HepG2 (cell line): ENCODE data around the gene SLC25A10. TPM values are rescaled to one million over a fixed set of nuclear protein-coding genes. Genes with fewer than 3 reads are reported as not detected.

Source experiments
- AGO1 ChIP-seq: fragments of 200-400 bp; formaldehyde crosslinking; IDR thresholded peaks from 2 replicates; pipeline ENCODE4 v1.6.1; 2017; ENCODE audit warnings: mild to moderate bottlenecking, low read depth, low read length, moderate library complexity; ENCODE audit not compliant: poor library complexity, severe bottlenecking
- AHR ChIP-seq: IDR thresholded peaks from 2 replicates; pipeline ENCODE4 v1.6.1; 2018; ENCODE audit warnings: missing genetic modification reagents, missing compliant biosample characterization
- ASH2L ChIP-seq: fragments of 300-600, 200-600 bp; sonication (generic); IDR thresholded peaks from 2 replicates; pipeline ENCODE4 v1.7.0; 2017; ENCODE audit warnings: low read depth, mild to moderate bottlenecking, moderate library complexity, mixed read lengths, low read length; ENCODE audit not compliant: insufficient read length
- ATF1 ChIP-seq: IDR thresholded peaks from 2 replicates; pipeline ENCODE4 v1.6.1; 2016; ENCODE audit warnings: mild to moderate bottlenecking, control low read depth
- ELF4 ChIP-seq: sonication (generic); formaldehyde crosslinking; IDR thresholded peaks from 2 replicates; pipeline ENCODE4 v1.5.0; 2020; ENCODE audit warnings: missing genetic modification reagents, mild to moderate bottlenecking, moderate library complexity, borderline replicate concordance
- GATAD1 ChIP-seq: IDR thresholded peaks from 2 replicates; pipeline ENCODE4 v1.6.1; 2016; ENCODE audit warnings: missing genetic modification reagents, missing compliant biosample characterization
- GZF1 ChIP-seq: sonication (generic); formaldehyde crosslinking; IDR thresholded peaks from 2 replicates; pipeline ENCODE4 v1.5.1; 2020; ENCODE audit warnings: mild to moderate bottlenecking, missing genetic modification reagents
- NFIB ChIP-seq: sonication (generic); formaldehyde crosslinking; IDR thresholded peaks from 2 replicates; pipeline ENCODE4 v1.9.0; 2021; ENCODE audit warnings: missing genetic modification reagents, mild to moderate bottlenecking, borderline replicate concordance
- TBX3 ChIP-seq: fragments of 450-650 bp; IDR thresholded peaks from 2 replicates; pipeline ENCODE4 v1.6.1; 2017; ENCODE audit warnings: antibody characterized with exemption, mild to moderate bottlenecking, inconsistent platforms, borderline replicate concordance
- TGIF2 ChIP-seq: IDR thresholded peaks from 2 replicates; pipeline ENCODE4 v1.6.1; 2016; ENCODE audit warnings: control low read depth, missing compliant biosample characterization
- TOPORS ChIP-seq: sonication (generic); formaldehyde crosslinking; IDR thresholded peaks from 2 replicates; pipeline ENCODE4 v1.8.0; 2023; ENCODE audit warnings: mild to moderate bottlenecking, missing genetic modification reagents
- ZNF34 ChIP-seq: sonication (generic); formaldehyde crosslinking; IDR thresholded peaks from 2 replicates; pipeline ENCODE4 v1.4.0; 2020; ENCODE audit warnings: mild to moderate bottlenecking, missing genetic modification reagents, borderline replicate concordance
- ZNF382 ChIP-seq: sonication (generic); formaldehyde crosslinking; IDR thresholded peaks from 2 replicates; pipeline ENCODE4 v1.5.0; 2020; ENCODE audit warnings: missing genetic modification reagents, mild to moderate bottlenecking, borderline replicate concordance
- ZNF430 ChIP-seq: sonication (generic); formaldehyde crosslinking; IDR thresholded peaks from 2 replicates; pipeline ENCODE4 v1.9.0; 2021; ENCODE audit warnings: mild to moderate bottlenecking, missing genetic modification reagents
- ZNF501 ChIP-seq: sonication (generic); formaldehyde crosslinking; IDR thresholded peaks from 2 replicates; pipeline ENCODE4 v1.5.1; 2020; ENCODE audit warnings: mild to moderate bottlenecking, moderate library complexity, missing genetic modification reagents
- ZNF713 ChIP-seq: sonication (generic); formaldehyde crosslinking; IDR thresholded peaks from 2 replicates; pipeline ENCODE4 v1.4.0; 2020; ENCODE audit warnings: mild to moderate bottlenecking, missing genetic modification reagents
- ZNF879 ChIP-seq: sonication (generic); formaldehyde crosslinking; IDR thresholded peaks from 2 replicates; pipeline ENCODE4 v1.8.1; 2023; ENCODE audit warnings: missing genetic modification reagents
- polyA plus RNA-seq, 8 experiments: library from polyadenylated mRNA; depleted of rRNA in 3 of 8; stranded (reverse) in 7 of 8; unstranded in 1 of 8; fragments of >200 nt; fragmentation: Illumina TruSeq in 4 of 8; extraction: Trizol in 4 of 8; gene quantifications; 2 replicates each; pipeline versions ENCODE4 v1.2.1 to v1.2.3, GENCODE V29; 2011 to 2016; ENCODE audit warnings: low read depth in 4 of 8, missing spikeins in 1 of 8, mixed read lengths in 1 of 8; ENCODE audit not compliant: insufficient read depth in 1 of 8
- total RNA-seq, 5 experiments: library from RNA; depleted of rRNA; stranded (reverse); fragments of >200 nt; fragmentation: Illumina TruSeq; extraction: Trizol; gene quantifications; 2 replicates each; pipeline ENCODE4 v1.2.3, GENCODE V29; 2016; ENCODE audit warnings: low read depth in 1 of 5
- TF ChIP-seq, protein P1 (sequence below): sonication (generic); formaldehyde crosslinking; IDR thresholded peaks from 2 replicates; pipeline ENCODE4 v1.4.0; 2020; ENCODE audit warnings: missing genetic modification reagents
- TF ChIP-seq, protein P2 (sequence below): IDR thresholded peaks from 2 replicates; pipeline ENCODE4 v1.4.0; 2020; ENCODE audit warnings: mild to moderate bottlenecking, missing genetic modification reagents
- TF ChIP-seq, protein P3 (sequence below): sonication (generic); formaldehyde crosslinking; IDR thresholded peaks from 2 replicates; pipeline ENCODE4 v1.4.0; 2020; ENCODE audit warnings: missing genetic modification reagents

The SLC25A10 gene
- total and polyA plus RNA-seq, 2 of the 13 experiments (the other 11 are each of a cell fraction or from before 2014, with no cell fraction given): 46.5 to 140 TPM

GRCh38 chr17:81665205-81666091, 46.6 kb upstream of the SLC25A10 start (continued):
- TF ChIP-seq TBX3 (peak; percentile 70; the same call in 1 of the 2 replicates), ZNF382 (CRISPR knock-in tag) (no peak), ZNF34 (CRISPR knock-in tag) (no peak), NFIB (no peak), ZNF501 (CRISPR knock-in tag) (peak; percentile 5; the same call in 1 of the 2 replicates), GZF1 (CRISPR knock-in tag) (no peak), ELF4 (CRISPR knock-in tag) (no peak), ZNF430 (CRISPR knock-in tag) (0 out of 2 replicates have a peak, but pooled peaks have one; percentile 23), TOPORS (0 out of 2 replicates have a peak, but pooled peaks have one; percentile 28), AHR (CRISPR knock-in tag) (peak; percentile 63; the same call in 1 of the 2 replicates), ZNF879 (CRISPR knock-in tag) (peak; percentile 29; the same call in 1 of the 2 replicates), GATAD1 (CRISPR knock-in tag) (no peak), ATF1 (CRISPR knock-in tag) (no peak), ZNF713 (CRISPR knock-in tag) (no peak), TGIF2 (CRISPR knock-in tag) (0 out of 2 replicates have a peak, but pooled peaks have one; percentile 15), ASH2L (no peak), AGO1 (no peak)
- TF ChIP-seq, protein P1, sequence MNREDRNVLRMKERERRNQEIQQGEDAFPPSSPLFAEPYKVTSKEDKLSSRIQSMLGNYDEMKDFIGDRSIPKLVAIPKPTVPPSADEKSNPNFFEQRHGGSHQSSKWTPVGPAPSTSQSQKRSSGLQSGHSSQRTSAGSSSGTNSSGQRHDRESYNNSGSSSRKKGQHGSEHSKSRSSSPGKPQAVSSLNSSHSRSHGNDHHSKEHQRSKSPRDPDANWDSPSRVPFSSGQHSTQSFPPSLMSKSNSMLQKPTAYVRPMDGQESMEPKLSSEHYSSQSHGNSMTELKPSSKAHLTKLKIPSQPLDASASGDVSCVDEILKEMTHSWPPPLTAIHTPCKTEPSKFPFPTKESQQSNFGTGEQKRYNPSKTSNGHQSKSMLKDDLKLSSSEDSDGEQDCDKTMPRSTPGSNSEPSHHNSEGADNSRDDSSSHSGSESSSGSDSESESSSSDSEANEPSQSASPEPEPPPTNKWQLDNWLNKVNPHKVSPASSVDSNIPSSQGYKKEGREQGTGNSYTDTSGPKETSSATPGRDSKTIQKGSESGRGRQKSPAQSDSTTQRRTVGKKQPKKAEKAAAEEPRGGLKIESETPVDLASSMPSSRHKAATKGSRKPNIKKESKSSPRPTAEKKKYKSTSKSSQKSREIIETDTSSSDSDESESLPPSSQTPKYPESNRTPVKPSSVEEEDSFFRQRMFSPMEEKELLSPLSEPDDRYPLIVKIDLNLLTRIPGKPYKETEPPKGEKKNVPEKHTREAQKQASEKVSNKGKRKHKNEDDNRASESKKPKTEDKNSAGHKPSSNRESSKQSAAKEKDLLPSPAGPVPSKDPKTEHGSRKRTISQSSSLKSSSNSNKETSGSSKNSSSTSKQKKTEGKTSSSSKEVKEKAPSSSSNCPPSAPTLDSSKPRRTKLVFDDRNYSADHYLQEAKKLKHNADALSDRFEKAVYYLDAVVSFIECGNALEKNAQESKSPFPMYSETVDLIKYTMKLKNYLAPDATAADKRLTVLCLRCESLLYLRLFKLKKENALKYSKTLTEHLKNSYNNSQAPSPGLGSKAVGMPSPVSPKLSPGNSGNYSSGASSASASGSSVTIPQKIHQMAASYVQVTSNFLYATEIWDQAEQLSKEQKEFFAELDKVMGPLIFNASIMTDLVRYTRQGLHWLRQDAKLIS (CRISPR knock-in tag): no peak
- TF ChIP-seq, protein P2, sequence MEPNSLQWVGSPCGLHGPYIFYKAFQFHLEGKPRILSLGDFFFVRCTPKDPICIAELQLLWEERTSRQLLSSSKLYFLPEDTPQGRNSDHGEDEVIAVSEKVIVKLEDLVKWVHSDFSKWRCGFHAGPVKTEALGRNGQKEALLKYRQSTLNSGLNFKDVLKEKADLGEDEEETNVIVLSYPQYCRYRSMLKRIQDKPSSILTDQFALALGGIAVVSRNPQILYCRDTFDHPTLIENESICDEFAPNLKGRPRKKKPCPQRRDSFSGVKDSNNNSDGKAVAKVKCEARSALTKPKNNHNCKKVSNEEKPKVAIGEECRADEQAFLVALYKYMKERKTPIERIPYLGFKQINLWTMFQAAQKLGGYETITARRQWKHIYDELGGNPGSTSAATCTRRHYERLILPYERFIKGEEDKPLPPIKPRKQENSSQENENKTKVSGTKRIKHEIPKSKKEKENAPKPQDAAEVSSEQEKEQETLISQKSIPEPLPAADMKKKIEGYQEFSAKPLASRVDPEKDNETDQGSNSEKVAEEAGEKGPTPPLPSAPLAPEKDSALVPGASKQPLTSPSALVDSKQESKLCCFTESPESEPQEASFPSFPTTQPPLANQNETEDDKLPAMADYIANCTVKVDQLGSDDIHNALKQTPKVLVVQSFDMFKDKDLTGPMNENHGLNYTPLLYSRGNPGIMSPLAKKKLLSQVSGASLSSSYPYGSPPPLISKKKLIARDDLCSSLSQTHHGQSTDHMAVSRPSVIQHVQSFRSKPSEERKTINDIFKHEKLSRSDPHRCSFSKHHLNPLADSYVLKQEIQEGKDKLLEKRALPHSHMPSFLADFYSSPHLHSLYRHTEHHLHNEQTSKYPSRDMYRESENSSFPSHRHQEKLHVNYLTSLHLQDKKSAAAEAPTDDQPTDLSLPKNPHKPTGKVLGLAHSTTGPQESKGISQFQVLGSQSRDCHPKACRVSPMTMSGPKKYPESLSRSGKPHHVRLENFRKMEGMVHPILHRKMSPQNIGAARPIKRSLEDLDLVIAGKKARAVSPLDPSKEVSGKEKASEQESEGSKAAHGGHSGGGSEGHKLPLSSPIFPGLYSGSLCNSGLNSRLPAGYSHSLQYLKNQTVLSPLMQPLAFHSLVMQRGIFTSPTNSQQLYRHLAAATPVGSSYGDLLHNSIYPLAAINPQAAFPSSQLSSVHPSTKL (CRISPR knock-in tag): no peak
- TF ChIP-seq, protein P3, sequence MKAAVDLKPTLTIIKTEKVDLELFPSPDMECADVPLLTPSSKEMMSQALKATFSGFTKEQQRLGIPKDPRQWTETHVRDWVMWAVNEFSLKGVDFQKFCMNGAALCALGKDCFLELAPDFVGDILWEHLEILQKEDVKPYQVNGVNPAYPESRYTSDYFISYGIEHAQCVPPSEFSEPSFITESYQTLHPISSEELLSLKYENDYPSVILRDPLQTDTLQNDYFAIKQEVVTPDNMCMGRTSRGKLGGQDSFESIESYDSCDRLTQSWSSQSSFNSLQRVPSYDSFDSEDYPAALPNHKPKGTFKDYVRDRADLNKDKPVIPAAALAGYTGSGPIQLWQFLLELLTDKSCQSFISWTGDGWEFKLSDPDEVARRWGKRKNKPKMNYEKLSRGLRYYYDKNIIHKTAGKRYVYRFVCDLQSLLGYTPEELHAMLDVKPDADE (CRISPR knock-in tag): no peak
